ENCODE data around the gene RPLP2.

- no peak for TF ChIP-seq EP300 (IDR thresholded peaks at IDR 0.05; ENCODE audit: borderline replicate concordance)
- TF ChIP-seq, protein P1, sequence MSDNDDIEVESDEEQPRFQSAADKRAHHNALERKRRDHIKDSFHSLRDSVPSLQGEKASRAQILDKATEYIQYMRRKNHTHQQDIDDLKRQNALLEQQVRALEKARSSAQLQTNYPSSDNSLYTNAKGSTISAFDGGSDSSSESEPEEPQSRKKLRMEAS (IDR thresholded peaks at IDR 0.05) = no peak
- no peak for TF ChIP-seq TEAD4 (IDR thresholded peaks at IDR 0.05)
- TF ChIP-seq REST (IDR thresholded peaks at IDR 0.05; ENCODE audit: low read depth) = no peak
- TF ChIP-seq TAF1 (IDR thresholded peaks at IDR 0.05; ENCODE audit: low read depth) = no peak
- no peak for TF ChIP-seq CEBPB (IDR thresholded peaks at IDR 0.05)
- no peak for TF ChIP-seq USF1 (IDR thresholded peaks at IDR 0.05)
- TF ChIP-seq YY1 (IDR thresholded peaks at IDR 0.05; ENCODE audit: low read depth) = no peak
- no peak for TF ChIP-seq TCF12 (IDR thresholded peaks at IDR 0.05; ENCODE audit: low read depth)
- TF ChIP-seq RAD21 (IDR thresholded peaks at IDR 0.05; ENCODE audit: low read depth) = no peak
Measured at GRCh38 chr11:815675-816432, 6.1 kb downstream of the RPLP2 start.

All from Ishikawa (cell line).